ENCODE measurements around the gene DMD. TPM values are rescaled to one million over a fixed set of nuclear protein-coding genes. Genes with fewer than 3 reads are reported as not detected.
"Not testable (repeated sequence)": the region's sequence is repeated elsewhere in the genome, so short reads cannot be mapped to it uniquely, and the experiment has no call there.

Gene DMD
- total and polyA plus RNA-seq, 2 experiments from 2014 or later = 1.5 to 2.0 TPM

DNA sequence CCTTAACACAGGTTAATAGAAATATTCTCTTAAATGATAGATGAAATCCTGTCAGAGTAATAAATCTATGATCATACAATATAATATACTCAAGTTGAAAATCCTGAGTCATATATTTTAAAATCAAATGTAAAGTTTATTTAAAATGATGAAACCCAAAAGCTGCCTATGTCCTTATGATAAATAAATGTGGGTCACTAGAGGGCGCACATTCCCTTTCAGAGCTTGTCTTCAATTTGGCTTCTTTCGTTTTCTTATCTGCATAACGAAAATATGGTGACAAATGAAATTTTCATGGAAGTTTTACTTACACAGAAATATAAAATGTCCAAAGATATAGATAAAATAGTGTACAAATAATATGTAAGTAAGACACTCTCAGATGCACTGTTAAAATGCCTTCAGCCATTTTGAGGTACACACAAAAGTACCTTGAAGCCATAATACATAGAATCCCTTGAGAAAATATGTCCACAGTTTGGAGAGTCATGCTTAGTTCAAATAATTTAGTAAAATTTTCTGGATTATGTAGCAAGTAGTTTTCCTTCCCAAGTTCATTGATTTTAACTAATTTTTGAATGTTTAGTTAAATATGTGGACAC, 680.4 kb downstream of the DMD start:
- in situ Hi-C loops (cut with MboI) = no loop called here
- Histone ChIP-seq H3K9me2 (ENCODE audit: insufficient read depth) (no peaks in the 10 kb centered on the region), H3K27ac (no peak overlapping the region), H4K20me1 (ENCODE audit: insufficient read depth) (no peaks in the 10 kb centered on the region), H3K79me2 (ENCODE audit: insufficient read depth) (no peaks in the 10 kb centered on the region), H3K9ac (no peak overlapping the region), H3K4me2 (ENCODE audit: unreplicated experiment) (peak overlapping the region; percentile 27), H3K9me3 (ENCODE audit: low read depth) (no peaks in the 10 kb centered on the region), H3K36me3 (ENCODE audit: low read depth) (no peaks in the 10 kb centered on the region), H3K4me1 (ENCODE audit: insufficient read depth) (no peaks in the 10 kb centered on the region), H2AFZ (peak overlapping the region; percentile 74; the same call in 1 of the 2 replicates), H3K27me3 (replicated peaks; ENCODE audit: insufficient read depth) (no peaks in the 10 kb centered on the region), H3F3A (ENCODE audit: insufficient read depth) (no peaks in the 10 kb centered on the region), H3K4me3 (peak overlapping the region; percentile 48)
- TF ChIP-seq EZH2 (IDR thresholded peaks at IDR 0.05; ENCODE audit: insufficient read depth, poor library complexity, severe bottlenecking) (no peak), EZH2phosphoT487 (IDR thresholded peaks at IDR 0.05; ENCODE audit: insufficient read depth, low read depth) (no peak)
- peak; percentile 49 for DNase-seq
- WGBS, 2 experiments (ENCODE audit: low coverage in 1 of 2, low lambda C conversion rate in 2 of 2, missing lambda C conversion rate in 2 of 2) = 0 to 4% methylated on average over 3 of the region's 3 CpGs

DNA sequence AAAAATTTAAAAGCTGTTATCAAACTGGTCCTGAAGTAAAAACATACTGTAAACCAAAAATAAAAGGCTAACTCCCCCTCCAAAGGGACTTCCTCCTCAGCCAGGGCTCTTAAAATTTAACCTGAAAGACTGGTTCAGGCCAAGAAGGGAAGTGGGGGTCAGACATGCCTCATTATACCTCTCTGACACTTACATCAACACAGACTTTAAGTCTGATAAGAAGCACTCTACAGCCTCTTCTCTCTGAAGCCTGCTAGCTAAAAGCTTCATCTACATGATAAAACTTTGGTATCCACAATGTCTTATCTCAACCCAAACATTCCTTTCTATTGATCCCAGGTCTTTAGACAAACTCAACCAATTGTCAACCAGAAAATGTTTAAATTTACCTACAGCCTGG, 682.9 kb downstream of the DMD start:
- H3K4me3 ChIP-seq; H3K4me1 ChIP-seq (ENCODE audit: insufficient read depth); DNase-seq; H4K20me1 ChIP-seq (ENCODE audit: insufficient read depth); in situ Hi-C loops (cut with MboI); H3K9ac ChIP-seq; H3K4me2 ChIP-seq (ENCODE audit: unreplicated experiment); H3K27ac ChIP-seq; H3K36me3 ChIP-seq (ENCODE audit: low read depth); H2AFZ ChIP-seq; H3F3A ChIP-seq (ENCODE audit: insufficient read depth); H3K79me2 ChIP-seq (ENCODE audit: insufficient read depth); H3K27me3 ChIP-seq (replicated peaks; ENCODE audit: insufficient read depth); H3K9me2 ChIP-seq (ENCODE audit: insufficient read depth); H3K9me3 ChIP-seq (ENCODE audit: low read depth): not testable (repeated sequence)

DNA sequence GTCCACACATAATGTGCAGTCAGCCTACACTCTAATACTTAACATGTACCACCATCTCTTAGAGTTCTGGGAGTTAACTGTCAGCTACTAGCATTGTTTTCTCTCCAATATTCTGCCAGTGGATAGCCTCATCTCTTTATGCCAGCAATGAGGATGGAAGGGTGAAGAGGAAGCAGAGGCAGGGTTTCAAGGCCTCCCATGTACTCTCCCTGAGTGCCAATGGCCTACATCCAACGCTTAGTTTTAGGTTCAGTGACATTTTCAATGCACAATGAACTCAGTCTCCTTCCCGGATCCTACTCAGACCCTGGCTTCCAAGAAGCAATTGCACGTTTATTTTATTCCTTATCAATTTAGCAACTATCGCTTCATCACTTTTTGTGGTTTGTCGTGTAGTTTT, 686.1 kb downstream of the DMD start:
- H3K9me2 ChIP-seq (ENCODE audit: insufficient read depth) = no peaks in the 10 kb centered on the region
- no peak overlapping the region for H3K9ac ChIP-seq
- no peaks in the 10 kb centered on the region for H3K79me2 ChIP-seq (ENCODE audit: insufficient read depth)
- WGBS, 2 experiments (ENCODE audit: low coverage in 1 of 2, low lambda C conversion rate in 2 of 2, missing lambda C conversion rate in 2 of 2) = 14 to 29% methylated on average over 5 of the region's 5 CpGs
- H3F3A ChIP-seq (ENCODE audit: insufficient read depth) = no peaks in the 10 kb centered on the region
- H3K4me3 ChIP-seq = no peak overlapping the region
- no peaks in the 10 kb centered on the region for H3K9me3 ChIP-seq (ENCODE audit: low read depth)
- TF ChIP-seq EZH2phosphoT487 (IDR thresholded peaks at IDR 0.05; ENCODE audit: insufficient read depth, low read depth) (no peak), EZH2 (IDR thresholded peaks at IDR 0.05; ENCODE audit: insufficient read depth, poor library complexity, severe bottlenecking) (no peak)
- in situ Hi-C loops (cut with MboI) = no loop called here
- H3K27me3 ChIP-seq (replicated peaks; ENCODE audit: insufficient read depth) = no peaks in the 10 kb centered on the region
- no peaks in the 10 kb centered on the region for H3K36me3 ChIP-seq (ENCODE audit: low read depth)
- no peaks in the 10 kb centered on the region for H4K20me1 ChIP-seq (ENCODE audit: insufficient read depth)
- H2AFZ ChIP-seq = no peak overlapping the region
- no peaks in the 10 kb centered on the region for H3K4me1 ChIP-seq (ENCODE audit: insufficient read depth)
- no peak overlapping the region for H3K27ac ChIP-seq
- H3K4me2 ChIP-seq (ENCODE audit: unreplicated experiment) = no peak overlapping the region
- no peak for DNase-seq

DNA sequence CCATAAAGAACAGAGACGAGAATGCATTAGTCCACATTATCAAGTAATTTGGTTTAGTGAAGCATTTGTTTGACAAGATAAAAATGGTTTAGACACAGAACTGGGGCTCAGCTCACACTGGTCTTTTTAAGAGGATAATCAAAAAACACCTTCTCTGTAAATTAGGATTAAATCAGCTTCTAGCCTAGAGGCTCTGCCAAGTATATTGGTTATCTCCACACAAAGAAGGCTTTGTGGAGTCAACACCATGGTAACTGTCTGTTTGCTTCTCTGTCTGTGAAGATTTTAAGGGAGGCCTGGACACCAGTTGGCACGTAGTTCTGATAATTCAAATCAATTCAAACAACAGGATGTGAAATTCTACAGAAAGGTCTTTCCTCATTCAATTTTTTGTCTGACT, 687.0 kb downstream of the DMD start:
- no peak overlapping the region for H3K4me2 ChIP-seq (ENCODE audit: unreplicated experiment)
- in situ Hi-C loops (cut with MboI) = no loop called here
- H3K36me3 ChIP-seq (ENCODE audit: low read depth) = no peaks in the 10 kb centered on the region
- no peaks in the 10 kb centered on the region for H4K20me1 ChIP-seq (ENCODE audit: insufficient read depth)
- WGBS, 2 experiments (ENCODE audit: low coverage in 1 of 2, low lambda C conversion rate in 2 of 2, missing lambda C conversion rate in 2 of 2) = 10 to 19% methylated on average over 2 of the region's 2 CpGs
- no peaks in the 10 kb centered on the region for H3K27me3 ChIP-seq (replicated peaks; ENCODE audit: insufficient read depth)
- no peak overlapping the region for H3K9ac ChIP-seq
- no peak overlapping the region for H3K27ac ChIP-seq
- TF ChIP-seq EZH2 (IDR thresholded peaks at IDR 0.05; ENCODE audit: insufficient read depth, poor library complexity, severe bottlenecking) = no peak
- no peak for TF ChIP-seq EZH2phosphoT487 (IDR thresholded peaks at IDR 0.05; ENCODE audit: insufficient read depth, low read depth)
- no peaks in the 10 kb centered on the region for H3K9me3 ChIP-seq (ENCODE audit: low read depth)
- no peak overlapping the region for H3K4me3 ChIP-seq
- H3K9me2 ChIP-seq (ENCODE audit: insufficient read depth) = no peaks in the 10 kb centered on the region
- no peaks in the 10 kb centered on the region for H3K4me1 ChIP-seq (ENCODE audit: insufficient read depth)
- no peaks in the 10 kb centered on the region for H3K79me2 ChIP-seq (ENCODE audit: insufficient read depth)
- H2AFZ ChIP-seq = no peak overlapping the region
- no peak for DNase-seq
- no peaks in the 10 kb centered on the region for H3F3A ChIP-seq (ENCODE audit: insufficient read depth)

DNA sequence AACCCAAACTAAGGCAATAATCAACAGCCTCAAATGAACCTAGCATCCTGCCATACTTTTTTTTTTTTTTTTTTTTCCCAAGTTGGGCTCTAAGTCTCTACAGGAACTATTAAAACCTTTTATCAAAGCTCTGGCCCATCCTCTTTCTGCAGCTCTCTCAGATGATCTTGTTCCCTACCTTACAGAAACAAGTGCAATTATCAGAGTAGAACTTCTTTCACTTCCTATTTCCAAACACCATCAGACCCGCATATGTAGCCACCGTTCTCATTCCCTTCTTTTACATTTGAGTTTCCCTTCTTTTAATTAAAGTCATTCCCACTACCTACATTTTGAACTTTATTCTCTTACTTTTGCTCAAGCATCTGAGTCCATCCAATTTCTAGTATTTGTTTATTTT, 690.6 kb downstream of the DMD start:
- no peaks in the 10 kb centered on the region for H3K9me2 ChIP-seq (ENCODE audit: insufficient read depth)
- no peaks in the 10 kb centered on the region for H3K9me3 ChIP-seq (ENCODE audit: low read depth)
- no peaks in the 10 kb centered on the region for H3K4me1 ChIP-seq (ENCODE audit: insufficient read depth)
- no peaks in the 10 kb centered on the region for H3F3A ChIP-seq (ENCODE audit: insufficient read depth)
- WGBS, 2 experiments (ENCODE audit: low coverage in 1 of 2, low lambda C conversion rate in 2 of 2, missing lambda C conversion rate in 2 of 2) = 45 to 50% methylated on average over 2 of the region's 2 CpGs
- H3K4me3 ChIP-seq = no peak overlapping the region
- no peaks in the 10 kb centered on the region for H3K79me2 ChIP-seq (ENCODE audit: insufficient read depth)
- TF ChIP-seq EZH2phosphoT487 (IDR thresholded peaks at IDR 0.05; ENCODE audit: insufficient read depth, low read depth) (no peak), EZH2 (IDR thresholded peaks at IDR 0.05; ENCODE audit: insufficient read depth, poor library complexity, severe bottlenecking) (no peak)
- no peak overlapping the region for H3K27ac ChIP-seq
- no peak overlapping the region for H2AFZ ChIP-seq
- in situ Hi-C loops (cut with MboI) = no loop called here
- DNase-seq = no peak
- no peaks in the 10 kb centered on the region for H3K36me3 ChIP-seq (ENCODE audit: low read depth)
- H3K27me3 ChIP-seq (replicated peaks; ENCODE audit: insufficient read depth) = no peaks in the 10 kb centered on the region
- no peaks in the 10 kb centered on the region for H4K20me1 ChIP-seq (ENCODE audit: insufficient read depth)
- H3K9ac ChIP-seq = no peak overlapping the region
- H3K4me2 ChIP-seq (ENCODE audit: unreplicated experiment) = no peak overlapping the region

All from GM23248 (cell line).